B cell (primary cell): ENCODE results near the gene VPS41. TPM values are rescaled to one million over a fixed set of nuclear protein-coding genes. Genes with fewer than 3 reads are reported as not detected.

Experiments
- ATAC-seq: fragments of 200-7000 bp; cut with Tn5 transposase; one replicate; pipeline ENCODE4 v1.10.0; 2021; ENCODE audit warnings: low read depth, mild to moderate bottlenecking, moderate number of reproducible peaks, moderate library complexity
- CTCF ChIA-PET: fragments of 350-600 bp; sonication (Branson Sonifier 250); formaldehyde crosslinking; loops from one replicate; lab custom pipeline; 2021; ENCODE audit warnings: antibody characterized with exemption, inconsistent platforms; lab: Charles Lee
- POLR2A ChIA-PET: fragments of 350-600 bp; sonication (Branson Sonifier 250); formaldehyde crosslinking; loops from one replicate; lab custom pipeline; 2021; ENCODE audit warnings: antibody characterized with exemption; lab: Charles Lee
- DNase-seq: peaks from one replicate; pipeline ENCODE4 v3.0.0; 2013
- H2AFZ ChIP-seq: 2 replicates; pipeline ENCODE4 v1.6.1; 2012; ENCODE audit warnings: mild to moderate bottlenecking, low read depth, low read length; ENCODE audit not compliant: insufficient read depth, poor library complexity, severe bottlenecking
- H3K27ac ChIP-seq, 2 donors: 1 replicate in 1 of 2; 2 replicates in 1 of 2; pipeline ENCODE4 v1.5.1; 2012 to 2013; ENCODE audit warnings: low read length in 2 of 2, mild to moderate bottlenecking in 2 of 2, moderate library complexity in 1 of 2
- H3K27me3 ChIP-seq, 4 experiments: fragments of 200-600 bp in 1 of 4; sonication (generic) in 1 of 4; replicated peaks in 1 of 4; 1 replicate in 2 of 4; 2 replicates in 2 of 4; pipeline versions ENCODE4 v1.6.1 to v1.7.0; 2013 to 2016; ENCODE audit warnings: low read length in 3 of 4, mild to moderate bottlenecking in 2 of 4, mixed read lengths in 1 of 4, moderate library complexity in 1 of 4; ENCODE audit not compliant: insufficient read depth in 4 of 4, control insufficient read depth in 3 of 4; ENCODE audit errors: control extremely low read depth in 1 of 4
- H3K36me3 ChIP-seq, 2 experiments: replicated peaks in 1 of 2; 1 replicate in 1 of 2; 2 replicates in 1 of 2; pipeline versions ENCODE4 v1.6.1 to v1.7.1; 2013; ENCODE audit warnings: low read length in 1 of 2; ENCODE audit not compliant: insufficient read depth in 2 of 2, control insufficient read depth in 1 of 2; ENCODE audit errors: control extremely low read depth in 1 of 2, extremely low read depth in 1 of 2
- H3K4me1 ChIP-seq, 2 donors: fragments of 200-600 bp in 1 of 2; sonication (generic) in 1 of 2; 1 replicate in 1 of 2; 2 replicates in 1 of 2; pipeline versions ENCODE4 v1.5.1 to v1.6.1; 2013 to 2017; ENCODE audit warnings: low read length in 2 of 2; ENCODE audit not compliant: control insufficient read depth in 2 of 2, insufficient read depth in 2 of 2
- H3K4me2 ChIP-seq: replicated peaks from 2 replicates; pipeline ENCODE3; 2012; ENCODE audit warnings: mild to moderate bottlenecking, low read depth, low read length; ENCODE audit not compliant: poor library complexity, severe bottlenecking
- H3K4me3 ChIP-seq, 5 experiments: fragments of 200-600 bp in 1 of 5; sonication (generic) in 1 of 5; 1 replicate in 3 of 5; 2 replicates in 2 of 5; pipeline versions ENCODE4 v1.5.1 to v1.7.0; 2011 to 2016; ENCODE audit warnings: low read length in 4 of 5, mild to moderate bottlenecking in 4 of 5, low read depth in 2 of 5, control low read depth in 1 of 5, moderate library complexity in 1 of 5; ENCODE audit not compliant: insufficient read depth in 1 of 5; ENCODE audit errors: control extremely low read depth in 1 of 5, extremely low read depth in 1 of 5
- H3K79me2 ChIP-seq: fragments of 200-600 bp; sonication (generic); one replicate; pipeline ENCODE4 v1.6.0; 2016; ENCODE audit warnings: low read length; ENCODE audit not compliant: control insufficient read depth, insufficient read depth
- H3K9ac ChIP-seq: fragments of 200-600 bp; sonication (generic); 2 replicates; pipeline ENCODE4 v1.6.1; 2017; ENCODE audit warnings: mild to moderate bottlenecking, low read length, moderate library complexity
- H3K9me3 ChIP-seq, 3 donors: one replicate each; pipeline versions ENCODE4 v1.6.1 to v1.7.1; 2013; ENCODE audit warnings: low read length in 2 of 3; ENCODE audit not compliant: control insufficient read depth in 2 of 3, insufficient read depth in 1 of 3; ENCODE audit errors: control extremely low read depth in 1 of 3
- H4K20me1 ChIP-seq: 2 replicates; pipeline ENCODE4 v1.6.0; 2012; ENCODE audit warnings: mild to moderate bottlenecking, low read length; ENCODE audit not compliant: insufficient read depth, control insufficient read depth, poor library complexity, severe bottlenecking
- H3K27ac Mint-ChIP-seq: one replicate; pipeline ENCODE4 v1.8.0; 2021; ENCODE audit warnings: mixed read lengths
- H3K27me3 Mint-ChIP-seq: one replicate; pipeline ENCODE4 v1.8.0; 2021; ENCODE audit warnings: mixed read lengths
- H3K4me1 Mint-ChIP-seq: one replicate; pipeline ENCODE4 v1.8.0; 2021; ENCODE audit warnings: mixed read lengths
- H3K4me3 Mint-ChIP-seq: one replicate; pipeline ENCODE4 v1.8.0; 2021; ENCODE audit warnings: mixed read lengths
- H3K9me3 Mint-ChIP-seq: one replicate; pipeline ENCODE4 v1.8.0; 2022; ENCODE audit warnings: mixed read lengths; ENCODE audit not compliant: insufficient read depth
- CTCF ChIP-seq: fragments of 200-600 bp; IDR thresholded peaks from one replicate; pipeline ENCODE4 v1.8.0; 2022; ENCODE audit warnings: antibody characterized with exemption, mild to moderate bottlenecking
- EZH2 ChIP-seq: IDR thresholded peaks from 2 replicates; pipeline ENCODE4 v1.6.1; 2012; ENCODE audit warnings: borderline replicate concordance, low read depth, mild to moderate bottlenecking, moderate library complexity, low read length; ENCODE audit not compliant: insufficient read depth, poor library complexity, severe bottlenecking
- WGBS: methylation state at CpG from one replicate; pipeline ENCODE4 v1.1.5; 2013; ENCODE audit warnings: missing lambda C conversion rate; ENCODE audit not compliant: insufficient coverage; 5-methylcytosine and 5-hydroxymethylcytosine counted together
- intact Hi-C: fragments of 100-400 bp; cut with micrococcal nuclease; formaldehyde crosslinking; loops from one replicate; pipeline ENCODE4 v1.10.0; 2022
- polyA plus RNA-seq: library from polyadenylated mRNA; depleted of rRNA; stranded (reverse); fragments of >200 nt; gene quantifications from 2 replicates; pipeline ENCODE4 v1.2.3, GENCODE V29; 2012
- total RNA-seq, 2 donors: library from RNA; stranded (reverse); fragments of 120-200 nt in 1 of 2; gene quantifications; 1 replicate in 1 of 2; 2 replicates in 1 of 2; pipeline versions ENCODE4 v1.2.3 to v1.2.4, GENCODE V29; 2013 to 2022

Gene VPS41
- total and polyA plus RNA-seq, 2 donors (not counting 1 experiment from before 2014, with no cell fraction given), result 9.3 to 114 TPM

- Histone ChIP-seq H2AFZ (no peak overlapping the region), H3K4me2 (no peak overlapping the region), H3K4me3 (no peak overlapping the region), H3K79me2 (no peaks in the 10 kb centered on the region), H3K4me1 (no peaks in the 10 kb centered on the region), H3K27me3 (no peaks in the 10 kb centered on the region), H3K9ac (no peak overlapping the region), H3K27ac (no peak overlapping the region), H3K36me3 (no peaks in the 10 kb centered on the region), H3K9me3 (no peaks in the 10 kb centered on the region), H4K20me1 (no peaks in the 10 kb centered on the region)
- Mint-ChIP-seq H3K9me3 (no peaks in the 10 kb centered on the region), H3K27ac (no peak overlapping the region), H3K27me3 (peaks cover 11% of the 10 kb centered on the region), H3K4me1 (no peaks in the 10 kb centered on the region), H3K4me3 (no peak overlapping the region)
- 100% methylated on average over 1 of the region's 4 CpGs for WGBS
- DNase-seq, result no peak
- no peak for ATAC-seq
- no peak for TF ChIP-seq CTCF
- no peak for TF ChIP-seq EZH2
- POLR2A ChIA-PET, result no interaction called here
- CTCF ChIA-PET, result no interaction called here
- intact Hi-C loops, result no loop called here
These were observed 33.5 kb upstream of the VPS41 start for GRCh38 chr7:38942431-38943051.

GRCh38 chr7:38940774-38941173 lies 31.8 kb upstream of the VPS41 start:
- Mint-ChIP-seq H3K27ac (no peak overlapping the region), H3K4me1 (no peaks in the 10 kb centered on the region), H3K27me3 (peaks cover 9% of the 10 kb centered on the region), H3K9me3 (no peaks in the 10 kb centered on the region), H3K4me3 (no peak overlapping the region)
- Histone ChIP-seq H3K4me2 (no peak overlapping the region), H3K4me3 (no peak overlapping the region), H3K4me1 (no peaks in the 10 kb centered on the region), H3K27ac (no peak overlapping the region), H3K9me3 (no peaks in the 10 kb centered on the region), H2AFZ (no peak overlapping the region), H4K20me1 (no peaks in the 10 kb centered on the region), H3K27me3 (no peaks in the 10 kb centered on the region), H3K9ac (no peak overlapping the region), H3K79me2 (no peaks in the 10 kb centered on the region), H3K36me3 (no peaks in the 10 kb centered on the region)
- ATAC-seq, result no peak
- intact Hi-C loops, result no loop called here
- DNase-seq, result no peak
- CTCF ChIA-PET, result no interaction called here
- POLR2A ChIA-PET, result no interaction called here
- WGBS, result no CpG with 5 or more reads among the region's 3 CpGs
- TF ChIP-seq CTCF (no peak), EZH2 (no peak)
